ENCODE data around the gene OR5H1.

- no peak for TF ChIP-seq POLR2A (IDR thresholded peaks at IDR 0.05)
- no peak for TF ChIP-seq CTCF (IDR thresholded peaks at IDR 0.05)
- TF ChIP-seq POLR2AphosphoS5 (IDR thresholded peaks at IDR 0.05), result no peak
- TF ChIP-seq EP300 (IDR thresholded peaks at IDR 0.05), result no peak
Measured at GRCh38 chr3:98130421-98130820, at the start of gene OR5H1.

Measured in stomach (tissue), 4 donors.